ENCODE results near the gene BBS1.
"Not testable (repeated sequence)": the region's sequence is repeated elsewhere in the genome, so short reads cannot be mapped to it uniquely, and the experiment has no call there.

Gene BBS1

DNA sequence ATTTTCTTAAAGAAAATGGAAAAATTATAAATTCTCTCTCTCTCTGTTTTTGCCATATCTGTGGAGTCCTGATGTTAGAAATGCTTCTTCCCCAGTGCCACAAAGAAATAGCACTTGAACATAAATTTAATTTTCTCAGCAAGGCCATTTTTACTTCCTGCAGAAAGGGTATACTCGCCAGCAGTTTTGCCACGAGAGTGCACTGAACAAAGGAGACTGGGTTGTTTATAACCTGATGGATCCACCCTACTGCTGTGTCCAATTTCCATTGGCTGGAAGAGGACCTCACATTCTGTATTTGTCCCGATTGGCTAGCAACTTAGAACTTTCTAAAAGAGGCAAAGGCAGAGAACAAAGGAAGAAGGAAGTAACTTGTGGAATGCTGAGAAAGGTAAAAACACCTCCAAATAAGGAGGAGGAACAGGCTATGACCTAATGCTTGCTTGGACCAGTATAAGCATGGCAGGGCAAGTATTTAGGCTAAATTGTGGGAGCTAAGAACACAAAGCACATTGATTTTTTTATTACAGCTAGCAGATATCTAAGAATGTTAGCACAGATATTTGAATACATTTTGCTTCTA lies 72.2 kb downstream of the BBS1 start:
- DNase-seq: not testable (repeated sequence)

All from NCI-H524 treated with DMSO at 0.1 percent for 48 hours (cell line).